GM18502 (cell line): ENCODE measurements around the gene ANKRD33B.
"Not testable (repeated sequence)": the region's sequence is repeated elsewhere in the genome, so short reads cannot be mapped to it uniquely, and the experiment has no call there.

Source experiments
- ATAC-seq: cut with Tn5 transposase; IDR thresholded peaks from one replicate; pipeline ENCODE4 v1.9.1; 2021; ENCODE audit warnings: mild to moderate bottlenecking; ENCODE audit not compliant: unreplicated experiment, poor library complexity

Gene ANKRD33B

DNA sequence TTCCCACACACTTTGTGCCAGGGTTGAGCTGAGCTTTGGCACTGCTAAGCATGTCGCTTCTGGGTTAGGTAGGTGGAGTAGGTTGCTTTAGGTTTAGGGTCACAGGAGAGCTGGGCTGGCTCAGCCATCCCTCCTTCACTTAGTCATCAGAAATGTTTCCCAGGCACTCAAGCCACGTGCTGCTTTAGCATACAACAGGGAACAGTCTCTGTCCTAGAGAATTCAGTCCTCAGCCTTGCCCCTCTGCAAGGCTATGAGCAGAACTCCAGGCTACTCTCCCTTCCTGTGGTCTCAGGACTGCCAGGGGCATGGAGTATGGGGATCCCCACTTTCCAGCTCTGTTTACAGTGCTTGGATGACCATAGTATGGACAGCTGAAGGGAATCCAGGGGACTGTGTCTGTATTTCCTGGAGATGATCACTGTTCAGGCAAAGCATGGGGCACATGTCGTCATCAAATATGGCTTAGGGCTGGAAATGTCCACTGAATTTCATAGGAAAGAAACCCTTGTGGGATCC, 7.5 kb upstream of the ANKRD33B start:
- ATAC-seq, result no peak

- ATAC-seq, result no peak
Measured at GRCh38 chr5:10556893-10557746, 6.8 kb upstream of the ANKRD33B start.

DNA sequence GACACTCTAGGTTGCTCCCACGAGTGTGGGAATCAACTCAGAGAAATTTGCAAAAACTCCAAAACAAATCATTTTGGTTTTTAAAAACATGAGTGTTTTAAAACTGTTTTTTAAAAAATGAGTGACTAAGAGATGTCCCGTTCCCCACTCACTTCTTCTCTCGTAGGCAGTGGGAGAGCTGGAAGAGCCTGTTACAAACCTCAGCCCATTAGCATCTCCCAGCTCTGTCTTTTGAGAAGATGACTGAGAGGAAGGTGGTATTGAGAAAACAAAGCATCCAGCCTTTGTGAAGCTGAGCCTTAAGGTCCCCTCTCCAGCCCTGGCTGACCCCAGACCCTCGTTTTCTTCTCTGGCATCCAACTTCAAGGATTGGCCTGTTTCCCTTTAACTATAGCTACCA, 4.7 kb upstream of the ANKRD33B start:
- ATAC-seq, result no peak

GRCh38 chr5:10559871-10560270, 4.0 kb upstream of the ANKRD33B start:
- ATAC-seq, result no peak

DNA sequence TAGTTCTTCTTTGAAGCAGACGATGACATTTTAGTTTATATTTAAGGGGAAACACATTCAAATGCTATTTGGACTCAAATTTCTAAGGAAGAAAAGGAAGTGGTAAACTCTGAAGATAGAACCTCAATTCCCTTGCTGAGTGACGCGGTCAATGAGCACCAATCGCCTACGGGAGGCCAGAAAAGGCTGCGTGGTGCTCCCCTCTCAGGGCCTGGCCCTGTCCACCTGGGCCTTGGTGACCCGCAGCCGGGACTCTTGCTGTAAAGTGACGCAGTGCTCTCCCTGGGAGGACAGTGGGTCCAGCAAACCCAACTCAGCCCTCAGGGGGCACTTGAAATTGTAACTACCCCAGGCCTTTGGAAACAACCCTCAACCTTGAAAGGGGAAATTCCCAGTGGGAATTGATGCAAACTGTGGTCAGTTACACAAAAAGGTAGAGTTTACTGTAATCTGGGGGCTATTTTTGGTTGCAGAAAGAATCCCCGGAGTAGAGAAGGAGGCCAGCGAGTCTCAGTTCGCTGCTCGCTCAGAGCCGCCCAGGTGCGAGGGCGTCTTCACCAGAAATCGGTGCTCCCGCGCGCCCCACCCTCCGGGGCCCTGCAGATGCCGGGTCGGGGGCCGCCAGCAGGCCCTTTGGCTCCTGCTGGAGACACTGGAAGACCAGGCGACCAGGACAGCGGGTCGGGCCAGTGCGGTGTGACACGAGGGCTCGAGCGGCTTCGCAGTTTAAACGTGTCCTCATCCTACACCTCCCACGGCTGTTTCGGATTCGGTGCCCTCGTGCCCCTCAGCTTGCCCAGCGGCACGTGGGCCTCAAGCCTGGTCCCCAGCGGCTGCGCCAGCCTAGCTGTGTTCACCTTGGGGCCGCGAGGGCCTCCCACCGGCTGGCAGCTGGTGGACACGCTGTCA, 1.4 kb upstream of the ANKRD33B start:
- ATAC-seq, result peak; percentile 31

- ATAC-seq, result peak; percentile 33
Measured at GRCh38 chr5:10563110-10563944, 543 bp upstream of the ANKRD33B start.

DNA sequence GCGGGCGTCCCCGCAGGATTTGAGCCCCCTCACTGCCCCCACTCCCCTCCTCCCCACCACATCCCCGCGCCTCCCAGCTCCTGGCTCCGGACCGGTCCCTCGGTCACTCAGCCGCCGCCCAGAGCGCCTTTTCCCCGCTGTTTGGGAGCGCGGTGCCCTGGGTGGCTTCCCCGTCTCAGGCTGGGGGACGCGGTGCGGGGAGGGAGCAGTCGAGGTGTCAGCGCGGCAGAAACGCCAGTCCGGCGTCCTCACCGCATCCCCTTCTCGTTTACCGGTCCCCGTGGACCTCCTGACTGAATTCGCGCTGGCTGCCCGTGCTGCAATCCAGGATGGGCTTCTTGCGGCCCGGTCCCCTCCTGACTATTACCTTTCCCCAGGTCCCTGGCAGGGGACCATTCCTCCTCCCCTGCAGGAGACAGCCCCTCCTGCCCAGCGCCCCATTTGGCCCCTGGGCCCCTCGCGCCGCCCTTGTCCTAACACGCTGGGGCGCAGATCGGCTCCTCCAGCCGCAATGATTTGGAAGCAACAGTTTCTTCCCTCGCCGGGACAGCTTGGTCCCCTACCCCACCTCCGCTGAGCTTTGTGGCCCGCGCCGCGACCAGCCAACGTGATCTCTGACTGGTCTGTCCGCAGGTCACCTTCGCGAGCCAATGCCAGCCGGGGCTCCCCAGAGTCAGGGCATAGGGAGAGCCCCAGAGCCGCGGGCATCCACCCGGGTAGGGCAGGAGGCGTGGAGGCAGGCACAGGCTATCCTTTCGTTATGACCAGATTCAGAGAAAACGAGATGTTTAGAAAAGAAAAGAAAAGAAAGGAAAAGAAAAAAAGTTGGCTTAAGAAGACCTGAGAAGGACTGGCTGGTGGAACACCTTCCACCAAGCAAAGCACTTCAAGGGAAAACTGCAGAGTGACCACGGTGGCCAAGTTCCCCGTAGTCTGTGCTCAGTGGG, 1.2 kb downstream of the ANKRD33B start:
- no peak for ATAC-seq

GRCh38 chr5:10565785-10566542, 2.1 kb downstream of the ANKRD33B start:
- no peak for ATAC-seq

GRCh38 chr5:10566543-10567068, 2.7 kb downstream of the ANKRD33B start:
- ATAC-seq, result no peak

DNA sequence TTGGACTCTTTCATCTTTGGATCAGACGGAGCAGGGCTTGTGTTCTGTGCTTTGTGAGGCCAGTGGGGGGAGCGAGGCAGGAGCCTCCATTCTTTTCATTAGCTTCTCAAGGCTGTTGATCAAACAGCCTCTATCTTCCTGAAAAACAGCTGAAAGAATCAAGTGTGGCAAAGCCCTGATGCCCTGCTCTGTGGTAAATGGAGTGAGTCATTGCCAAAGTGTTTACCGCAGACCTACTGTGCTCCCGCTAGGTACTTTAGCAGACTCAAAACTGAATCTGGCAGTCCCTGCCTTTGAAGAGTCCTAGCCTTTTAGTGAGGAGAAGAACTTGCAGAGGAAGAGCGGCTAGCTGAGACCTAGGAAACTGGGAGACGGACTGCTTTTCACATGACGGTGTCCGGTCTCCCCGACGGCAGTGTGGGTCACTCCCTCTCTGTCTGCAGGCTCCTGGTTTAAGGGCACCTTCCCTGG, 3.3 kb downstream of the ANKRD33B start:
- no peak for ATAC-seq

GRCh38 chr5:10567781-10568321, 4.0 kb downstream of the ANKRD33B start:
- no peak for ATAC-seq

DNA sequence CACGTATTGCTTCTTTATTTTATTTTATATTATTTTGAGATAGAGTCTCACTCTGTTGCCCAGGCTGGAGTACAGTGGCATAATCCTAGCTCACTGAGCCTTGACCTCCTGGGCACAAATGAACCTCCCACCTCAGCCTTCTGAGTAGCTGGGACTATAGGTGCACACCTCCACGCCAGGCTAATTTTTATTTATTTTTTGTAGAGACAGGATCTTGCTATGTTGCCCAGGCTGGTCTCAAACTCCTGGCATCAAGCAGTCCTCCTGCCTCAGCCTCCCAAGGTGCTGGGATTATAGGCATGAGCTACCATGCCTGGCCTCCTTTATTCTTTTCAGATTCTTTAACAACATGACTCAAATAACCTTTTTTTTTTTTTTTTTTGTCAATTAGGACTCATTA, 6.7 kb downstream of the ANKRD33B start:
- not testable (repeated sequence) for ATAC-seq

- ATAC-seq, result no peak
Measured at GRCh38 chr5:10572451-10572850, 8.6 kb downstream of the ANKRD33B start.

DNA sequence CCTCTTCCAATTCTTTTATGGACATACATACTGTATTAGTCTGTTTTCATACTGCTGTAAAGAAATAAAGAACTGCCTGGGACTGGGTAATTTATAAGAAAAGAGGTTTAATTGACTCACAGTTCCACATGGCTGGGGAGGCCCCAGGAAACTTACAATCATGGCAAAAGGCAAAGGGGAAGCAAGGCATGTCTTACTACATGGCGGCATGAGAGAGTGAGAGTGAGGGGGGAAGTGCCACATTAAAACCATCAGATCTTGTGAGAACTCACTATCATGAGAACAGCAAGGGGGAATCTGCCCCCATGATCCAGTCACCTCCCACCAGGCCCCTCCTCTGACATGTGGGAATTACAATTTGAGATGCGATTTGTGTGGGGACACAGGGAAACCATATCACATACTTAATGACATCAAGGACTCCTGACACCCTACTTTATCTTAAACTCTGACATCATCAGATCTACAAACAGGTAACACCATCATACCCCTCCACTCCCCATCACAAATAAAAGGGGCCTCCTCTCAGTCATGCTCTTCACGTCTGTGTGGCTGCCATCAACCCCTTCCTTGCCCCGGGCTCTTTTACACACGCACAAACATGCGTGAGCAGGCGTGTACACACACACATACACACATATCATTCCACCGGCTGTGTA, 9.7 kb downstream of the ANKRD33B start:
- ATAC-seq, result no peak

- ATAC-seq, result not testable (repeated sequence)
Measured at GRCh38 chr5:10574879-10575278, 11.0 kb downstream of the ANKRD33B start.

- ATAC-seq, result no peak
Measured at GRCh38 chr5:10576121-10576789, 12.4 kb downstream of the ANKRD33B start.

GRCh38 chr5:10576790-10577189, 12.9 kb downstream of the ANKRD33B start:
- ATAC-seq, result no peak
